NCI-H2171 treated with DMSO at 0.1 percent for 48 hours (cell line): ENCODE results near the gene KRT71.

Experiments
- DNase-seq: peaks from one replicate; lab custom pipeline; 2025; lab: John Stamatoyannopoulos, UW

Gene KRT71

DNA sequence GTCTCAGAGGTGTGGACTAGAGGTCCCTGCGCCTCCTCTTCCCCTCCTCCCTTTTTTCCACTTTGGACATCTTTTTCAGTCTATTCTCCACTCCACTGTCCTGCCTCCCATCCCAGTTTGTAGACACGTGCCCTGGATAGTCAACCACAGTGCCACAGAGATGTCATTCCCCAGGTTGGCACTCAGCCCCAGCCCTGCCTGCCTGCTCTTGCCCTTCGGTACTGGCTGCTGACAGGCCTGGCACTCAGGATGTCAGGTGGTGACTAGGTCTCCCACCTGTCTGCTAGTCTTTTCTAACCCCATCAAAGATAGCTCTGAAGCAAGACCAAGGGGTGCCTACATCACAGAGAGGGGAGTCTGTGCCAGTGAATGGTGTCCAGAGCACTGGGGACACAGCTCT, 15.8 kb downstream of the KRT71 start:
- peak; percentile 52 for DNase-seq

DNA sequence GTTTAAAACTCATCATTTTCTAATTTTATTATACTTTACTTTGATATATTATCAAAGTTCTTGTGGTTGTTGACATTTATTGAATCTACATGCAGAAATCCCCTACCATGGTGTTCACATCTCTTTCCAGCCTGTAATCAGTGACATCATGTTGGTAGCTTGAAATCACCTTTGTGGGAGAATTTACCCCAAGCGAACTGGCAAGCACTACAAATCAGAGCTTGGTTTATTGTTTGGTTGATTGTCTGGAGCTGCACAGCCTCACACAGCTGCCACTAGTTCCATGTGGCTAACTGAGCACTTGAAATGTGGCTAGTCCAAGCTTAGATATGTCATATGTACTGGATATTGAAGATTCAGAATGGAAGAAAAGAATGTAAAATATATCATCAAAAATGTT, 17.4 kb downstream of the KRT71 start:
- DNase-seq = peak; percentile 42

DNA sequence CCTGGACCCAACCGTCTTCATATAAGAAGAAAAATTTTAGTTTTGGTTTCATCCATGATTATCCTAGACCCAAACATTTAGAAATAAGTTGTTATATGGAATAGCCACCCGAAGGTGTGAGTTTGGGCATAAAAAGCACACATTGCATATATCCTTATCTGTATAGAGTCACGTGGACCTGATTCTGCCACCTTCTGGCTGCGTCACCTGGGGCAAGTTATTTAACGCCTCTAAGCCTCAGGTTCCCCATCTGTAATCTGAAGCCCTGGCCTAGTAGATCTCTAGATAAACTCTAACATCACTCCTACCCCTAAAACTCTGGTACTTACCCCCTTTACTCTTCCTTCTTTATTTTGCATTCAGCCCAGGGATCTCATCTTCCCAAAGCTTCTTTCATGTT, 18.5 kb downstream of the KRT71 start:
- DNase-seq = no peak

DNA sequence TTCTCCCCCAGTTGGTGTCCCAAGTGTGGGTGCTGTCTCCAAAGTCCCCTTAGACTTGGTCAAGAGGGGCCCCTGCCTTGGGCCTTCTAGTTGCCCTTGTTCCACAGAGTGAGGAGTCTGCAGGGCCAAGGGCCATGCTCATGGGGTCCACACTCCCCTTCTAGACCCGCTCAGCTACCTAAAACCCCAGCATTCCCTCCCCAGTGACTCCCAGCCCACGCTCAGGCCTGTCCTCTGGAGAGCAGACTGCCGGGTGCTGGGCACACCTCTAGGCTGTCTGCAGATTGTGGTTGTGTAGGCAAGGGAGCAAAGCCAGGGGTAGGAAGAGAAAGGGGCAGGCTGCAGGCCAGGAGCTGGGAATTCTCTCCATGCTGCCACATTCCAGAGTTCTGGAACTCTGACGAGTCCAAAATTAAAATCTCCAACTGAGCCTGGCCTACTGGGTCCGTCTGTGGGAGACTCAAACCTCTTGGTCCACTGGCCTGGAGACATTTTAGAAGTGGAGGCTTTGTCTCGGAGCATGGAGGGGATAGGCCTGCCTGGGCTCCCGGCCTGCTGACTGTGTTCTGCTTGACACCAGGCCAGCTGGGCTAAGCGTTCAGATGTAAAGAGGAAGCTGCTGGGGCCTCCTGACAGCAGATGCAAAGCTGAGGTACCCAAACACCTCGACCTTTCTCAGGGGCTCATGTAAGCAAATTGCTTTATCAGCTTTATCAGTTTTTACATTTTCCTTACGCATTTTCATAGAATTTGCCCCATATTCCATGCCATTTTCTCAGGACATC, 19.1 kb downstream of the KRT71 start:
- no peak for DNase-seq

DNA sequence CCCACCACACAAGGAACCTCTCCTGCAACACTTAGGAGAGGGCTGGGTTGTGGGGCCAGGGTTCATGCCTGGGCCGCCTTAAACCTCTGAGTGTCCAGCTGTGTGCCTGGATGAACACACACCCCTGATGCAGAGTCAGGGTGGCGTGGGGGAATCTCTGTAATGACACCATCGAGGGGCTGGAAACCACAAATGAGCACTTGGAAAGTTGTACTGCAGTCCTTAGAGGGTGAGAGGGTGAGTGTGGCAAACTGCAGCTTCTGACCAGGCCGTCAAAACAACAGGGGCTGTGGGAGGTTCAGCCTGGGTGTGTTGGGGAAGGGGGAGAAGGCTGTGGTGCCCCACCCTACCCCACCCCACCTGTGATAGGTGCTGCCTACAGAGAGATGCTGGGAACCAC, 20.3 kb downstream of the KRT71 start:
- DNase-seq = no peak

DNA sequence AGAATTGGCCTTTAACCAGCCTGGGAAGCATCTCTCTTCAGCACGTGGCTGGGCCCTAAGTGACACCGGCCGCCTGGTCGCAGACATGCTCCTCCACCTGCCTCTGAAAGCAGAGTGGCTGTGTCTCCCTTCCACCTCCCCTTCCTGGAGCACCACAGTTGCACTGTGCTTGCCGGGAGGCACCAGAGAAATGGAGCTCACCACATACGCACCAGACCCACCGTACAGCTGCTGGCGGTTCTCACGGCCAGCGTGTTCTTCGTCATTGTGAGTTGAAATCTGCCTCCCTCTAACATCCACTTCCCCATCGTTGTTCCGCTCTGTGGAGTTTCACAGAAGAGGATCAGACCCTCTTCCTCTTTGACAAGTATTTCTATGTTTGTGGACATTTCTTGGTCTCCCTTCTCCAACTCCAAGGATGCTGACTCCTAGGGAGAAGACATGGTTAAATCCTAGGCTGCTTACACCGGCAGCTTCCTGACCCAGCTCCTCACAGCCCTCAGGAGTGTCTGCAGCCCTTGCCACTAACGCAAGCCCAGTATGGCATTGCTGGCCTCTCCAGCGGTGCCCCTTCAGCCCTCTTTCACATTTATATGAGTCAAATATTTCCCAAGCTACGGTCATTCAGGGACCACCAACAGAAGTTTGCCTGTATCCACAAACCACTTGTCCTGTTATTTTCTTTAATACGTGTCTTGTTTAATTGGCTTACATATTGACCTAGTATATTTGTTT, 21.2 kb downstream of the KRT71 start:
- no peak for DNase-seq

DNA sequence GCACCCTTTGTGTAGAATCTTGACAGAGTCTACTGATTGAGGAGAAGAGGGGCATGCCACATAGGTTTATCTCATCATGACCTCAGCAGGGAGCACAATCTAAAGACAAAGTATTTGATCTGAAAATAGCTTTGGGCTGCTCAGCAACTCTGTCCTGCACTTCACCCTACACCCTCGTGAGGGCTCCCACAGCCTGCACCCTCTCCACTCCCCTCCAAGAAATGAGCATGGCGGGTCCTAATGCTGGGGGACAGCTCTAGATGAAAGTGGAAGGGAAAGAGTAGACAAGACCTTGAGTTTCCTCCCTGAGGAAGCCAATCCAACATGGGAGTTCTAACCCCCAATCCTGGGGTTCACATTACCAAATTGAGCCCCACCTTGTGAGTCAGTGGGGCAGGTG, 22.0 kb downstream of the KRT71 start:
- DNase-seq = no peak

DNA sequence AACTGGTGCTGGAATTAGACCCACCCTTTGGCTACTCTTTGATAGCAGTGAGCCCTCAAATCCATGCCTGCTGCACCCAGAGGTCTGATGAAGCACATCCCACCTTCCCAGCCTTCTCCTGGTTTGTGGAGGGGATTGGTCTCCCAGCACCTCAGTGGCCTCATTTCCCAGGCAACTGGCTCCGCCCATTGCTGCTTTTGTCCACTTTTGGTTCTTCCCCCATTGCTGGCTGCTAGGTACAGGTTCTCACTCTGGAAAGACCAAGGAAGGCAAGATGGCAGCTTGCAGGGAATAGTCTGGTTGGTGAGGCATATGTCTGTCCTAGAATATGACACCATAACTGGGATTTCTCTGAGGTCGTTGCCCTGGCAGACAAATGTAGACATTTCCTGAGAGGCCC, 22.6 kb downstream of the KRT71 start:
- DNase-seq = no peak

DNA sequence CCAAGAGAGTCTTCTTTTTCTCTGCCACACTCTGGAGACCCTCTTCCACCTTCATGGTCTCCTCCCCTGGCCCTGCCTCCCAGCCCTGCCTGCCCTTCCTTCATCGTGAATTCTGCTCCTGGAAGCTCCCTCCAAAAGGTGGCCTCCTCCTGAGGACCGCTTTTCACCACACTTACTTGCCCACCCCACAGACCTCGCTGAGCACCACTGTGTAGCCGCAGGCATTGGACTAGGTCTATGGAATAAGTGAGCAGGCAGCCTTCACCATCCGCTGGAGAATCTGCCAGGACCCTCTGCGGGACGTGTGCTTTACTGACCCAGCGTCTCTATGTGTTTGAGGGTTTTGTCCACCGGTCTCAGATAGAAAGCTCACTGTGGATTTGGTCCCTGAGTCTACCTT, 23.1 kb downstream of the KRT71 start:
- DNase-seq = no peak

DNA sequence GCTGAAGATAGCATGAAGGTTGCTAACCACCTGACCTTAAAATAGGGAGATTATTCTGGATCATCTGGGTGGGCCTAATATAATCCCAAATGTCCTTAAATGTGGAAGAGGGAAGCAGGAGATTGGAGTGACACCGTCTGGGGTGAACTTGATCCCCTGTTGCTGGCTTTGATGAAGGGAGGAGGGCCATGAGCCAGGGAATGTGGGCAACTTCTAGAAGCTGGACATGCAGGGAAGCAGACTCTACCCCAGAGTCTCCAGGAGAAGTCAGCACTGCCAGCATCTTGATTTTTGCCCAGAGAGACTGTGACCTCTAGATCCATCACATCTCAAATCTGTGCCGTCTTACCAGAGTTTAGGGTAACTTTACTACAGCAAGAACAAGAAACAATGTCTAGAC, 23.5 kb downstream of the KRT71 start:
- DNase-seq = no peak

DNA sequence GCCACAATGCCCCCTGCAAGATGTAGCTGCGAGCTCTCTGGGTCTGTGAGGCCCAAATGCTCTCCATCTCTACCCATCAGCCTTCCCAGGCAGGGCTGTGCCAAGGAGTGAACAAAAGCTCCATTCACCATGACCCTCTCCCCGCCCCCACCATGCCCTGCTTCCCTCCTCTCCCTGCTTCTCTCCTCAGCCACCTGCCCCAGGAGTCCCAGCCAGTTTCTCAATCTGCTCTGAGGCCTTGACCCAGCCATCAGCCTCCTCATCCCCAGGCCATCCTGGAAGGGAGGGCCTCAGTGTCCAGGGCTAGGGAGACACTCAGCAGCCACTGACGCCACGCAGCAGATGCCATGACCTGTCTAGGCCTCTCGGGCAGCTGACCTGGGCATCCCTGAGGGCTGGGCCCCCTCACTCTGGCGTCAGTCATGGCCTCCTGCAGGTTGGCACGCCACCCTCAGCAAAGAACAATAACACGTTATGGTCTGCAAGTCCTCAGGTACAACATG, 24.3 kb downstream of the KRT71 start:
- no peak for DNase-seq

DNA sequence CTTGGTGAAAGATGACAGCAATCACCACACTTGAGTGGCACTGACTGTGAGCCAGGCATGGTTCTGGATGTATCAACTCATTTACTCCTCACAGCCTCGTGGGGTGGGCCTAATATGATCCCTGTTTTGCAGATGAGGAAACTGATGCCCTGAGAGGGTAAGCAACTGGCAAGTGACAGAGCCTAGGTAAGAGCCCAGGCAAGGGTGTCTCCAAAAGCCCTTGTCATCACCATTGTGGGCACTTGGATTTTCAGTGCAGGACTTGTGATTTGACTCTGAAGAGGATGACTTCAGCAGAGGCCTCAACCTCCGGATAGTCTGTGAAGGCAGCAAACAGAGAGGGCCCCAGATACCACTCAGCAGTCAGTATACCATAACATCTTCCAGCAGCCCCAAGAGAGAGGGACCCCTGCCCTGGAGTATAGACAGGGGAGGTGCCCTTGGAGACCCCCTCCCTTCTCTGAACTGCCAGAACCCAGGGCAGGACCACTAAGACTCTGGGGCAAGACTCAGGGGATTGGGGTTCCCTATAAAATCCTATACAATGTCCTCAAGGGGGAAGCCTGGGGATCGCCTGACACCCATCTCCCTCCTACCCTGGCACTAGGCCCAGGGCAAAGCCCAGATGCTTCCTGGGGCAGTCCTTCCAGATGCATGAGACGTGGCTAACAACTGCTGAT, 25.7 kb downstream of the KRT71 start:
- no peak for DNase-seq

DNA sequence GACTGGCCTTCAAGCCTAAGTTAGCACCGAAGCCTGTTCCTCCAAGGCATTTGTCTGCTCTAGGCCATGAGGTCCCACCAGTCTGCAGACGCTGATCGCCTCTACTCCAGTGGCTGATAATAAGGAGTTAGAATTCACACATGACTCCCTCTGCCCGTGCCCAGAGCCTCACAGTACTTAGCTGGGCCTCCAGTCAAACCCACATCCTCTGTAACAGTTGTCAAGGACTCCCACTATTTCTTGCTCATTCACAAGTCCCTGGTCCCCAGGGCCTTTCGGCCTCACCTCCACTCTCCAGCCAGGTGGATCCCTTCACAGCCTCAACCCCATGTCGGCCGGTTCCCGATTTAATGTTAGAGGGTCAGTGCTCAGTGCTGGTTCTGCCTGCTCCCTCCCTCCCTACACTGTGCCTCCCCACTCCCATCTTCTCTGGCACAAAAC, 26.4 kb downstream of the KRT71 start:
- no peak for DNase-seq

DNA sequence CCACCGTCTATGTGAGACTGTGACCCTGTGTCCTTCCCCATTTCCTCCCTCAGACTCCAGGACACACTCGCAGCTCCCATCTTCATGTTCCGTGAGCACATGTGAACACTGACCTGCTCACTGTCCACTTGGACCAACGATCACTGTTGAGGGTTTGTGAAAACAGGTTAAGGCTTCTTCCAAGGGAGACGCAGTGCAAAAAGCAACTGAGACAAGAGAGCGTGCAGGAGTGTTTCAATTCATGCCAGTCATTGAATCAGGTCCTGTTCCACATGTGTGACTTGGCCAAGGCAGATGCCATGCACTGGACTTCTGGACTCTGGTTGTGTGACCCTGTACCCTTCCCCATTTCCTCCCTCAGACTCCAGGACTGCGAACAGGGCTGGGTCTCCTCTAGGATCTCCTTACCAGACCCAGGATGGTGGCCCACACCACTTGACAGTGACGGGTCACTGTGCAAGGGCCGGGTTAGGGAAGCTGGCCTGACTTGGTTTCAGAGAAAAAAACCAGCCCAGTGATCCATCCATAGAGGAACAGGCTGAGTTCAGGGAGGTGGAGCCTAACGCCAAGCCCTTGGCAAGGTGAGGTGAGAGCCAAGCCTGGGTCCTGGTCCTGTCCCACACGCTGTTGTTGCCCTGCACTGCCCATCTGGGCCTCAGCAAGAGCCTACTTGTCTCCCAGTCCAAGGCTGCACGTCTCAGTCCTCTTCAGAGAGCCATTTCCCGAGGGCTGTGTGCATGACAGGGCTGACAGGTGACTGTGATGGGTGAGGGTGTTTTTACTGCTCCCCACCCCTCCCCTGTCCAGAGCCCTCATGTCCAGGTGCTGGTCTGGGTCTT, 27.1 kb downstream of the KRT71 start:
- DNase-seq = no peak

DNA sequence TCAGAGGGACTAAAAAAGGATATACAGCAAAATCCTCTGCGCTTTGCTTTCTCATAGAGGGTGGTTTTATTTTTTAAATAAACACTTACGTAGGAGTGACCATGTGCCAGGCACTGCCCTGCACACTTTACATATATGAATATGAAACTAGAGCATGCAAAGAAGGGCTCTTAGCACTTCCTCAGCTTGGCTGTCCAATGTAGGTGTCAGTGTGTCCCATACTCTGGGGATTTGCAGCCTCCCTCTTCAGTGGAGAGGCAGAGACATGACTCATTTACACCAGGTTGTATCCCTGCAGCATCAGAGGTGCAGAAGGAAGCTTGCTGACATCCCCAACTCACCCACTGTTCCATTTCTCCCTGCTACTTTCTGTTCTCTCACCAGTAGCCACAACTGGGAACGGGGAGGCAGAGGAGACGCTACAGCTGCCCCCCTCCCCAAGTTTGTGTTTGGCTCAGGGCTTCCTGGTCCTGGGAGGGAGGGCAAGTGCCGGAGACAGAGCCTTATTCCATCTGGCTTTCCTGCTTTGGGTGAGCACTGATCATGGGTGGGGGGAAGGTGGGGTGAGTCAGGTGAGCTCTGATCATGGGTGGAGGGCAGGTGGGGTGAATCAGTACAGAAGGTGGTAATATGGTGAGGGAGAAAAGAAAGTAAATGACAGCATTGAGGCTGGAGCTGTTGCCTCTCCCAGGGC, 27.9 kb downstream of the KRT71 start:
- no peak for DNase-seq

DNA sequence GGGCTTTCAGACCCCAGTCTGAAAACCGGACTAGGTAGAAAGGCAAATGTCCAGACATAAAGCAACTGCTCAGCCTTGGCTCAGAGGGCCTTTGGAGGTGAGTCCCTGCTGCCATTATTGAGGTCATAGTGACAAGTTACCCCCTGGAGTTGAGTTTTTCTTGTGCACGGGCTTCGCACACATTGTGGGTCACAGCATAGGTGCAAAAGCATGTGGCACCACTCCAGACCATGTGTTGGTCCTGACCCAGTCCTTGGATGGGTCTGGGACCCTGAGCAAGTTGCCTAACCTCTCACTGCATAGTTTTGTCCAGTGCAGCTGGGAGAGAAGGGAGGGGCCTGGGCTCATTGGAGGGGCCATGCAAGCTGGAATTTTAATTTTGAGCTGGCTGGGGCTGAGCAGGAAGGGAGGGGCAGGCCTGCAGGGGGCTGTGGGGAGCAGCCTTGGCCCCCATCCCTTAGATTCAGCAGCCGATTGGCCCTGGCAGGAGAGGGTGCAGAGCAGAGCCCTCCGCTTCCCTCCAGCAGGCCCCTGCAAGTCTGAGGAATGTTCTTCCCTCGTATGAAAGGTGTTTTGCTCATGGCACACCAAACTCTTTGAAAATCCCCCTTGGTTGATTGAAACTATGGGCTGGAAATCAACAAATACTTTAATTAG, 28.6 kb downstream of the KRT71 start:
- DNase-seq = no peak

DNA sequence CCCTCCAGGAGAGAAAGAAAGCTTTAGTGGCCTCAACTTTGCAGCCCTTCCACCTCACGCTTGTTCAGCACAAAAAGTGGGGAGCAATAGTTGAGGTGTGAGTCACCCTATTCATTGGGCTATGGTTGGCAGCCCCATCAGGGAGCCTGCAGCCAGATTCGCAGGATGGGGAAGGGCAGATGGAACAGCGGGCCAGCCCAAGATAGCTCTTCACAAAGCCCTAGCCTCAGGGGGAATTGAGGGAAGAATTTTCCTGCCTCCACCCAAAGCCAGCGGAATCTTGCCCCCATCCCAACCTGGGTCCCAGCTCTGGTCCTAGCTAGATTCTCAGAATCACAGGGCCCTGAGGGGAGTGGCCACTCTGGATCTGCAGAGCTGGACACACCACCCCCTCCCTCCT, 29.1 kb downstream of the KRT71 start:
- DNase-seq = no peak

DNA sequence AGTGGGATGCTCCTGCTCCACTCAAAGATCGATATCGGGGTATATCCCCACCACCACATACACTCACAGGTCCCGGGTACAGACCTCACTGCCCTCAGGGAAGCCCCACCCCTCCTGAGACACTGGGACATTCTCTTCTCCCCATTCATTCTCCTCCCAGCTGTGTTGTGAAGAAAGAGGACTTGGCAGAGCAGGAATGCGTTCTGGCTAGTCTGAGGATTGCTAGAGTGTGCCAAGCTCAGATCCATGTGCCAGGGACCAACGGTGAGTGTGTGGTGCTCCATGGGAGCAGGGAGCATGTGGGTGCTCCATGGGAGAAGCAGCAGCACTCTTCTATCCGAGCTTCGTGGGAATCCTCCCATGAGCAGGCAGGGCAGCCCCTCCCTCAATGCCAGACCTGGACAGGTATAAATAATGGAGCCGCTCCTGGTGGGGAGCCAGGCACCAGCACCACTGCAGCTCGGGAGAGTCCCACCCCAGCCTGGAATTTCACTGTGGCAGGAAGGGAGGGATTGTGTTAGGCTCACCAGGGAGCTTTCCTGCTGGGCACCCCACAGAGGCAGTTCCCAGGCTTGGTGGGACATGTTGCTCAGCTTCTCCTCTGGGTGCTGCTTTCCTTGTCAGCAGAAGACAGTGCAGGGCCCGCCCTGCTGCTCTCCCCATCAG, 30.5 kb downstream of the KRT71 start:
- no peak for DNase-seq

DNA sequence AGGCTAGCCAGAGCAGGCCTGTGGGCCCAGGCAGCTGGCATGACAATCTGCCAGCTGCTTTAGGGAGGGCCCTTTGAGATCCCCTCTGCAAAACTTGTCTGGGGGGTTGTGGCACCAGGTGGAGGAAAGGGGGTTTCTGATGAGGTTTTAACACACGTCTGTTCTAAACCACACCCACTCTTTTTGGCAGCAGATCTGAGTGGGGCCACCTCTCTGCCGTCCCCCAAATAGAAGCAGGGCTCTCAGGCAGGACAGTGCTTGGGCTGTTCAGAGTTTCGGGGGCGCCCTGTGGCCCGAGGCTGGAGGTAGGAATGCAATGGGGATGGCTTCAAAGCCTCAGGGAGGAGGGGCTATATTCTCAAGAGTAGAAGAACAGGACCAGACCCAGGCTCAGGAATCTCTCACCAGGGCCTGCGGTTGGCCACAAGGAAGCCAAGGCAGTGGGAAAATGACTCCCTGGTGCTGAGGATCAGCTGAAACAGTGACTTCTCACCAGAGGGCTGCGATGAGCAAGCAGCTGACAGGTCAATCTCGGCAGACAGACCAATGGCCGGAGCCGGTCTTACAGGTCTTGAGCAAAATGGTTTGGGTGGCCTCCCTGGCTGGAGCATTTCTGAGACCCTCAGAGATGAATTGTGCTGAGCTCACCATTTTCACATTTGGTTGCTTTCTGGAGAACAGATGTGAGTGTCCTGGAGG, 31.2 kb downstream of the KRT71 start:
- DNase-seq = peak; percentile 67

DNA sequence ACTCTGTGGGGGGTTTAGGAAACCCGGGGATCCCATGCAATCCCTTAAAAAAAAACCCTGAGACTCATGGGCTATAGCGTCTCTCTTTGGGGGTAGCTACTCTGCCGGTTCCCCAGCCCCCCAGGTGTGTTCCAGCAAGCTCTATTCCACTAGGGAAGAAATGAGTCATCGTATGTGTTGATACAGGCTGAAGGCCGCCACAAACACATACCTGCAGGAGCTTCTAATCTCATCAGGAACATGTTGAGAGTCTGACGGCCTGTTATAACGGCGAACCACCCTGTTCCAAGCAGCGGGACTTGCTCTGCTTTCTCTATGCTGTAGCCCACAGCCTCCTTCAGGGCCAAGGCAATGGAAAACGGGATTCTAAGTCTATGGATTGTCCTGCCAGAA, 31.8 kb downstream of the KRT71 start:
- DNase-seq = no peak
